ENCODE data around the gene STK32C.

GRCh38 chr10:132229834-132230556, 77.8 kb downstream of the STK32C start:
- TF ChIP-seq POLR2A (IDR thresholded peaks at IDR 0.05) (no peak), CTCF (IDR thresholded peaks at IDR 0.05) (no peak)

Data from right lobe of liver (tissue), 4 donors.